HCT116 (cell line): ENCODE measurements around the gene TMEM126B.
A peak's percentile ranks its signal among the peaks of the same experiment; 100 is the strongest.

Experiments
- ELF1 ChIP-seq: IDR thresholded peaks from 2 replicates; pipeline ENCODE4 v1.6.1; 2012; ENCODE audit warnings: low read depth, borderline replicate concordance
- EZH2phosphoT487 ChIP-seq: fragments of 200-600 bp; IDR thresholded peaks from 2 replicates; pipeline ENCODE4 v1.6.1; 2018; ENCODE audit warnings: antibody characterized with exemption, borderline replicate concordance
- JUND ChIP-seq: IDR thresholded peaks from 2 replicates; pipeline ENCODE4 v1.6.1; 2012
- POLR2A ChIP-seq: IDR thresholded peaks from 2 replicates; pipeline ENCODE4 v1.7.0; 2011; ENCODE audit warnings: borderline replicate concordance; ENCODE audit not compliant: insufficient read depth, insufficient read length; ENCODE audit errors: extremely low read depth
- POLR2AphosphoS5 ChIP-seq: IDR thresholded peaks from 2 replicates; pipeline ENCODE4 v1.6.1; 2011; ENCODE audit warnings: mild to moderate bottlenecking, low read depth, low read length, moderate library complexity
- RAD21 ChIP-seq: IDR thresholded peaks from 2 replicates; pipeline ENCODE4 v1.6.1; 2012; ENCODE audit warnings: low read depth, mild to moderate bottlenecking
- SIN3A ChIP-seq: IDR thresholded peaks from 2 replicates; pipeline ENCODE4 v1.6.1; 2012; ENCODE audit warnings: low read depth
- TF ChIP-seq, protein P1 (sequence below), 3 experiments: fragments of 200-600 bp in 1 of 3; sonication (generic) in 1 of 3; IDR thresholded peaks in 2 of 3; conservative IDR thresholded peaks in 1 of 3; 2 replicates each; pipeline ENCODE4 v1.5.1; 2012 to 2017; ENCODE audit warnings: low read depth in 2 of 3, low read length in 2 of 3, antibody characterized with exemption in 1 of 3, borderline replicate concordance in 1 of 3, control low read depth in 1 of 3, mild to moderate bottlenecking in 1 of 3, mixed read lengths in 1 of 3, mixed run types in 1 of 3, moderate library complexity in 1 of 3; ENCODE audit not compliant: insufficient read depth in 1 of 3
- TF ChIP-seq, protein P2 (sequence below): IDR thresholded peaks from 2 replicates; pipeline ENCODE4 v1.6.1; 2012

DNA sequence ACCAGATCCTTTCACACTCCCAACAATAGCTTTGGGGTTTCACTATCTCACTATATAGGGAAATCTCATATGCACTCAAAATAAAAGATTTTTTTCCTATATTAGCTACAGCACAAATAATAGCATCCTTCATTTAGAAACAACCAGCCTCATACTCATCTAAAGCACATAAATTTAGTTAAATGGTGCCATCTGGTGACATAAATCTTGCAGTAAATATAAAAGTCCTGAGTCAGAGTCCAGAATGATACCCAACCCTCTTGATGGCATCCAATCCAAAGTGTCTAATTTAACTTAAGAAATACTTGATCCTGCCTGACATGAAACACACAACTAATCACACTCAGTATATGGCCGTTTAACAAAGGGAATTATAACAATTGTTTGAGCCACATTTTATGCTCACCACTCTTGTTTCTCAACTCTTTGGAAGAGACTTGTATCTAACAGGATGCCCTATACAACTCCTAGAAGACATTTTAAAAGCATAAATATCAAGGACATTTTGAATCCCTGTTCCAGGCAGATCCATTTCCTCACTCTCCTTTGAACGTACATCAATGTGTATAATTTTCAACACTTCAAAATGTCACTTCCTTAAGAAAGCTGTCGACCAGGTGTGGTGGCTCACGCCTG is 37.4 kb upstream of the TMEM126B start:
- TF ChIP-seq POLR2AphosphoS5: no peak
- peak; percentile 69 for TF ChIP-seq RAD21
- TF ChIP-seq, protein P1, sequence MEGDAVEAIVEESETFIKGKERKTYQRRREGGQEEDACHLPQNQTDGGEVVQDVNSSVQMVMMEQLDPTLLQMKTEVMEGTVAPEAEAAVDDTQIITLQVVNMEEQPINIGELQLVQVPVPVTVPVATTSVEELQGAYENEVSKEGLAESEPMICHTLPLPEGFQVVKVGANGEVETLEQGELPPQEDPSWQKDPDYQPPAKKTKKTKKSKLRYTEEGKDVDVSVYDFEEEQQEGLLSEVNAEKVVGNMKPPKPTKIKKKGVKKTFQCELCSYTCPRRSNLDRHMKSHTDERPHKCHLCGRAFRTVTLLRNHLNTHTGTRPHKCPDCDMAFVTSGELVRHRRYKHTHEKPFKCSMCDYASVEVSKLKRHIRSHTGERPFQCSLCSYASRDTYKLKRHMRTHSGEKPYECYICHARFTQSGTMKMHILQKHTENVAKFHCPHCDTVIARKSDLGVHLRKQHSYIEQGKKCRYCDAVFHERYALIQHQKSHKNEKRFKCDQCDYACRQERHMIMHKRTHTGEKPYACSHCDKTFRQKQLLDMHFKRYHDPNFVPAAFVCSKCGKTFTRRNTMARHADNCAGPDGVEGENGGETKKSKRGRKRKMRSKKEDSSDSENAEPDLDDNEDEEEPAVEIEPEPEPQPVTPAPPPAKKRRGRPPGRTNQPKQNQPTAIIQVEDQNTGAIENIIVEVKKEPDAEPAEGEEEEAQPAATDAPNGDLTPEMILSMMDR (IDR thresholded peaks at IDR 0.05 in 2 of 3, conservative IDR thresholded peaks at IDR 0.05 in 1 of 3; ENCODE audit: borderline replicate concordance in 1 of 3, insufficient read depth in 1 of 3, low read depth in 2 of 3, low read length in 2 of 3): peak in 2 of 3 experiments; percentile 42 to 52; a peak in 3 of 6 replicates
- no peak for TF ChIP-seq POLR2A
- TF ChIP-seq, protein P2, sequence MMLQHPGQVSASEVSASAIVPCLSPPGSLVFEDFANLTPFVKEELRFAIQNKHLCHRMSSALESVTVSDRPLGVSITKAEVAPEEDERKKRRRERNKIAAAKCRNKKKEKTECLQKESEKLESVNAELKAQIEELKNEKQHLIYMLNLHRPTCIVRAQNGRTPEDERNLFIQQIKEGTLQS: no peak
- TF ChIP-seq JUND: no peak
- no peak for TF ChIP-seq ELF1
- no peak for TF ChIP-seq EZH2phosphoT487
- TF ChIP-seq SIN3A: no peak
